HuH-7 (cell line): Measurements from ENCODE around the gene LGR4.
"Not testable (repeated sequence)": the region's sequence is repeated elsewhere in the genome, so short reads cannot be mapped to it uniquely, and the experiment has no call there.

Source experiments
- DNase-seq: peaks from one replicate; pipeline ENCODE4 v3.0.0; 2011; ENCODE audit warnings: low spot score

The LGR4 gene, protein sequence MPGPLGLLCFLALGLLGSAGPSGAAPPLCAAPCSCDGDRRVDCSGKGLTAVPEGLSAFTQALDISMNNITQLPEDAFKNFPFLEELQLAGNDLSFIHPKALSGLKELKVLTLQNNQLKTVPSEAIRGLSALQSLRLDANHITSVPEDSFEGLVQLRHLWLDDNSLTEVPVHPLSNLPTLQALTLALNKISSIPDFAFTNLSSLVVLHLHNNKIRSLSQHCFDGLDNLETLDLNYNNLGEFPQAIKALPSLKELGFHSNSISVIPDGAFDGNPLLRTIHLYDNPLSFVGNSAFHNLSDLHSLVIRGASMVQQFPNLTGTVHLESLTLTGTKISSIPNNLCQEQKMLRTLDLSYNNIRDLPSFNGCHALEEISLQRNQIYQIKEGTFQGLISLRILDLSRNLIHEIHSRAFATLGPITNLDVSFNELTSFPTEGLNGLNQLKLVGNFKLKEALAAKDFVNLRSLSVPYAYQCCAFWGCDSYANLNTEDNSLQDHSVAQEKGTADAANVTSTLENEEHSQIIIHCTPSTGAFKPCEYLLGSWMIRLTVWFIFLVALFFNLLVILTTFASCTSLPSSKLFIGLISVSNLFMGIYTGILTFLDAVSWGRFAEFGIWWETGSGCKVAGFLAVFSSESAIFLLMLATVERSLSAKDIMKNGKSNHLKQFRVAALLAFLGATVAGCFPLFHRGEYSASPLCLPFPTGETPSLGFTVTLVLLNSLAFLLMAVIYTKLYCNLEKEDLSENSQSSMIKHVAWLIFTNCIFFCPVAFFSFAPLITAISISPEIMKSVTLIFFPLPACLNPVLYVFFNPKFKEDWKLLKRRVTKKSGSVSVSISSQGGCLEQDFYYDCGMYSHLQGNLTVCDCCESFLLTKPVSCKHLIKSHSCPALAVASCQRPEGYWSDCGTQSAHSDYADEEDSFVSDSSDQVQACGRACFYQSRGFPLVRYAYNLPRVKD

DNA sequence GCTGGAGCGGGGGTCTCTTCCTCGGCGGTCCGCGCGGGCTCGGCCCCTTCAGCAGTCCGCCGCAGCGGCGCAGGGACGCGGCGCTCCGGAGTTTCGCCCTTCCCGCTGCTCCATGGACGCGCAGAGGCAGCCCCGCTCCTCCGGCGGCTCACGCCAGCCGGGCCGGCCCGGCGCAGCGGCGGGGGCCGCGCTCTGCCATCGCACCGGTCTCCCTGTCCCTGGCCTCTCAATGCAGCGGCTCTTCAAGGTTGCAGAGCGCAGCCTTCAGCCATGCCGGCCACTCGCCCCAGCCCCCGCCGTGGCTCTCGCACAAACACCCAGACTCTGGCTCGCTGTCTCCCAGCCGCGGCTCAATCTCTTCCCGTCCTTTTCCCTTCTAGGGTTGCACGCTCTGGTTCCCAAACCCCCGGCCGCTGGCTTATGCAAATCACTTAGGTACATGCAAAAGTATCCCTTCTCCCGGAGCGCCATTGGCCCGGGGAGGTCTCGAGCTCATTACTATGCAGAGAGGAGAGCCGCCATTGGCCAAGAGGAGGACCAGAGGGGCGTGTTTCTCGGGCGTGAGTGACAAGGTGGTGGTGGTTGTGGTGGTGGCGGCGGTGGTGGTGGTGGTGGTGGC lies at the start of gene LGR4:
LGR4 (minus strand) TSS at position 393 of the 619 bp plus-strand sequence. CDS start 488 bp downstream, outside the sequence.
- peak; percentile 95 for DNase-seq

DNA sequence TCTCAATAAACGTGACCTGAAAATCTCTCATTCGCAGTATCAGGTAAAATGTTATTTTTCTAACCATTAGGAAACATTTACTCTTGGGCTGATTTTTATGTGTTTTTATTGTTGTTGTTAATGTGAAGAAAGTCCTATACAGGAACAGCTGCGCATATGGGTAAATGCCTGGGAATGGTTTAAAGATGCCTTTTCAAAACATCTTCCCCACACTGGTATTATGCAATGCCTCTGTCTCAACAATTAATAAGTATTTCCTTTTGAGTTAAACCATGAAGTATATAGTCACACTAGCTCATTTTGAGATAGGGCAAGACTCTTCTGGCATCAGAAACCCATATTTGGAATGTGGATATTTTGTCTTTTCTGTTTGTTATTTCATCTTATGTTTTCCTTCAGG lies 47.6 kb upstream of the LGR4 start:
- DNase-seq = no peak

DNA sequence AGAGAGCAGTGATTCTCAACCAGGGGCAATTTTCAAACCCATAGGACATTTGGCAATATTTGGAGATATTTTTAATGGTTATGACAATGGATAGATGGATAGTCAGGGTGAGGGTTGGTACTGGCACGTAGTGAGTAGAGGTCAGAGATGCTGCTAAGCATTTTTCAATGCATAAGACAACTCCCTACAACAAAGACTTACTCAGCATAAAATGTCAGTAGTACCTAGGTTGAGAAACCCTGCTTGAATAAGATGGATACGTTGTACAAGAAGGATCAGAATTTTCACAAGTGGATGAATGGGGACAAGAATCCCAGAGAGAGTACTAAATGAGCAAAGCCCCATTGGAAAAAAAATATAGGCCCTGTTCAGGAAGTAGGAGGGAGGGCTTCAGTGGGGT lies 45.9 kb upstream of the LGR4 start:
- no peak for DNase-seq

DNA sequence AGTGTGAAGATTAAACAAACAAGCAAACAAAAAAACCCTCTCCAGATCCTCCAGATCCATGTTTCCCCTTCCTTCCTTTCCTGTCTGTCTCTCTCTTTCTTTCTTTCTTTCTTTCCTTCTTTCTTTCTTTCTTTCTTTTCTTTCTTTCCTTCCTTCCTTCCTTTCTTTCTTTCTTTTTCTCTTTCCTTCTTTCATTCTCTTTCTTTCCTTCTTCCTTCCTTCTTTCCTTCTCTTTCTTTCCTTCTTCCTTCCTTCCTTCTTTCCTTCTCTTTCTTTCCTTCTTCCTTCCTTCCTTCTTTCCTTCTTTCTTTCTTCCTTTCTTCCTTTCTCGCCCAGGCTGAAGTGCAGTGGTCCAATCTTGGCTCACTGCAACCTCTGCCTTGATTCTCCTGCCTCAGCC lies 44.9 kb upstream of the LGR4 start:
- DNase-seq = not testable (repeated sequence)

DNA sequence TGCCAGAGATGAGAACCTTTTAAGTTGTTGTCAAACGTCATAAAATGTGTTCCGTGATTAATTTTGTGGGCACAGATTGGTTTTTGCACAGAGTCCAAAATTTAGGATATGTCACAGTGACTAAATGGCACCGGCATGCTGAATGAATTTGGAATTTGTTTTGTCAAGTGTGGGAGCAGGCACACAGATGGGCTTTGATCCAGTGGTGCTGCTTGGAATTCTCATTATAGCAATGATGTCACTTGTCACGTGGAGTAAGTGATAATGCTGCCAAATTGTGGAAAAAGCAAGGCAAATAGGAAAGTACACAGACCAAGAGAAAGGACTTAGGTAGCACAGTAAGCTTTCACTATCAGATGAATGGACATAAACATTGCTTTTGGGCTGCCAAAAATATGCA lies 42.0 kb upstream of the LGR4 start:
- no peak for DNase-seq

DNA sequence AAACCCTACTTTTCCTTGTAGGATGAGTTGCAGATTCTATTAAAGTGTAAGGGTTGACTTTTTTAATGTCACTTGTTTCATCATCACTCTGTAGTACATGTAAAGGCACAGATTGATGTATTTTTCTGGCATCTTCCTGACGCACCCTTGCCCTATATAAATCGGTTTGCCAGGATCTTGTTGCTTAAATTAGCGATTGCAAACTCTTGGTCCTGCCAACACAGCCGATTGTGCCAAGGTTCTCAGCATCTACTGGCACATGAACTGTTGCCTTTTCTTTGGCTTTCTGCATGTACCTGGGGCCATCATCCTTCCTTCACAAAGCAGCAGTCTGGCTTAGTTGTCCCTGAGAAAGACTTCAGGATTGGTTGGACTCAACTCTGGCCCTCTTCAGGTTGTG lies 41.5 kb upstream of the LGR4 start:
- DNase-seq = no peak

DNA sequence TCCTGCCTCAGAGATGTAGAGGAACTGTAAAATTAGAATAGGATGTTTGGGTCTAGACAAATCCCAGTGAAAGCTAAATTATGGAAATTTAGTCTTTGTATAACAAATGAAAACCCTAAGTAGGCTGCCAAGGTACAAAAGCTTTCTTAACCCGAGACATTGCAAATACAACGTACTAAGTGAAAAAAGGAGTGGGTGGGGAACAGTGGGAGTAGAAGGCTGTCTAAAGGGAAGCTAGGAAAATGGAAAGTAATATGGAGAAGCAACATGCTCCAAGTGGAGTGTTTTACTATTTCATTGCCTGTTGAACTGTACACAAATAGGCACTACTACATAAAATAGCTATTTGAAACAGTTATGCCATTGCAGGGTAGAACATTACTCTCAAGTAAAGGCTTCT lies 40.8 kb upstream of the LGR4 start:
- no peak for DNase-seq

DNA sequence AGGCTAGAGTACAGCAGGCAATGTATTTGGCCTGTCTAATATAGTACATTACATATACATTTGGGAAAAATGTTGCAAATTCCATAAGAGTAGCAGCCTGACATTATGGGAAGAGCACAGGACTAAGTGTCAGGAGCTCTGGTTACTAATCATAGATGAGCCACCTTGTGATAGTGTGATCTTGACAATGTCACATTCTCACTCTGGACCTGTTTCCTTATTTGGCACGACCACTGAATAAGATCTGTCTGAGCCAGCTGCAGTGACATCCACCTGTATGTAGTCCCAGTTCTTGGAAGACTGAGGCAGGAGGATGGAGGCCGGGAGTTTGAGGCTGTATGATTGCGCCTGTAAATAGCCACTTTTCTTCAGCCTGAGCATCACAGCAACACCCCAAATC lies 39.6 kb upstream of the LGR4 start:
- DNase-seq = no peak

DNA sequence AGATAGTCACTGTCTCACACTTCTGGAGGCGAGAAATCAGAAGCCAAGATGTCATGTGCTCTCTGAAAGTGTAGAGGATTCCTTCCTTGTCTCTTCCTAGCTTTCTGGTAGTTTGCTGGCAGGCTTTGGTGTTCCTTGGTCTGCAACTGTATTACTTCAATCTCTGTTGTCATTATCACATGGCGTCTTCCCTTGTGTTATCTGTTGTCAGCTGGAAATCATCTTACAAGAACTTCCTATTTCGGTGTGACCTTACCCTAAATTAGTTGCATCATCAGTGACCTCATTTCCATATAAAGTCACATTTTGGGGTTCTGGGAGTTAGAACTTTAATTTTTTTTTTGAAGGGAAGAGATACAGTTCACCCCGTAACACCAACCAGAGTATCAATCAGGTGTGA lies 37.3 kb upstream of the LGR4 start:
- no peak for DNase-seq

DNA sequence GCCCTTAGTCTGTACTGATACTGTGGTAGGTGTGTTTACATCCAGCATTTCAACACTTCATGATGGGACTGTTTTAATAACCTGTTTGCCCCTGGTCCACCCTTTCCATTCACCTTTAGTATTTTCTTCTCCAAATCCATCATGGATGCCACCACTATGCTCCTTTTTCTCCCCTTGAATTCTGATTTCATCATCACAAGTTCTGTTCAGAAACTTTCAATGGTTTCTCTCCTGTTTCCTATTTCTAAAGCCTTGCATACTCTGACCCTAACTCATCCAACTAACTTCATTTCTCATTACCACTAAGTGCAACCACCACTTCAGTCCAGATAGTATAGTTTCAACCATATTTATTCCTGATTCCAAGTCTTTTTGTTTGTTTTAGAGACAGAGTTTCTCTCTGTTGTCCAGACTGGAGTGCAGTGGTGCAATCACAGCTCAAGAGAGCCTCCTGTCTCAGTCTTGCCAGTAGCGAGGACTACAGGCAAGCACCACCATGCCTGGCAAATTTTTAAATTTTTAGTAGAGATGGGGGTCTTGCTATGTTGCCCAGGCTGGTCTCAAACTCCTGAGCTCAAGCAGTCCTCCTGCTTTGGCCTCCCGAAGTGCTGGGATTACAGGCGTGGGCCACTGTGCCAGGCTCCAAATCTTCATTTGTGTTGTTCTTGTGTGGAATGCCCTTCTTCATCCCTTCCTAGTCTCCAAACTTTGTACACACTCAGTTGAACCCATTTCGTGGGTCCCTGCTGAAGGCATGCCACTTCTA lies 35.1 kb upstream of the LGR4 start:
- DNase-seq = no peak

DNA sequence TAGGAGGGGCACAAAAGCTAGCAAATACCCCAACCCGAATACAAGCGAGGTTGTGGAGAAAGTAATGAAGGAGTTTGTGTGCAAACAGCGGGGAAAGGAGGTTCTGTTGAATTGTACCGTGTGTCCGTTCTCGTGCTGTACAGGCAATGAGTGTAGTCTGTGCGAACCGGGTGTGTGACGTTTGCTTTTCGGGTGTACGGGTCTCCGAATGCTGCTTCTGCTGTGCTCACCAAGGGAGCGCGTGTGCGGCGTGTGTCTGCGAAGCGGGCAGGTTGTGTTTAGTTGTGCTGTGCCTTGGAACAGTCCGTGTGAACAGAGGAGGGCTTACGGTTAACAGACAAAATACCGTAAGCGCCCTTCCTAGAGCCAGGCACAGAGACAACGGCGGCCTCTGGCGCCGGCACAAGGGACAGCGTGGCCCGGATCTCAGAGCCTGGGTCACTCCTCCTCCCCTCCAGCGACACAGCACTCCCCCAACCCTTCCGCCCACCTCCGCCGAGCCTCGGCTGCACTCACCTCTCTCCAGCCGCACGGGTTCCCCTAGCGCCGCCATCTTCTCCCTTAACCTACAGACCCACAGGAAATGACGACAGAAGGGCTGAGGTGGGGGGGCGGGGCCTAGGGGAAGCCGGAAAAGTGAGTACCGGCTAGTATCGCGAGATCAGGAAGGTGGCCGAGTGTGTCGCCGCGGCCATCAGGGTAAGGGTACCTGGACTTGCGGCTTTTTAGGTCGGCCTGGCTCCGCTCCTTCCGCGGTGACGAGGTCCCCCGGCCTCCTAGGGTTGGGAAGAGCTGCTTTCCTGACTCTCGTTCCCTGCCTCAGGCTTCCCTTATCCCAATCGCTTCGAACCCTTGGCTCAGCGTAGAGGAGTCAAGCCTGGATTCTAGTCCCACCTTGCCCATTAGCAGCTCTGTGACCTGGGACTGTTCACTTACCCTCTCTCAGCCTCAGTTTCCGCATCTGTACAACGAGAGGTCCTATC lies 33.9 kb upstream of the LGR4 start, which contains the start of gene LIN7C:
LIN7C (minus strand) TSS at position 570 of the 983 bp plus-strand sequence; CDS start at position 553, 17 bp downstream.
- DNase-seq = peak; percentile 91

DNA sequence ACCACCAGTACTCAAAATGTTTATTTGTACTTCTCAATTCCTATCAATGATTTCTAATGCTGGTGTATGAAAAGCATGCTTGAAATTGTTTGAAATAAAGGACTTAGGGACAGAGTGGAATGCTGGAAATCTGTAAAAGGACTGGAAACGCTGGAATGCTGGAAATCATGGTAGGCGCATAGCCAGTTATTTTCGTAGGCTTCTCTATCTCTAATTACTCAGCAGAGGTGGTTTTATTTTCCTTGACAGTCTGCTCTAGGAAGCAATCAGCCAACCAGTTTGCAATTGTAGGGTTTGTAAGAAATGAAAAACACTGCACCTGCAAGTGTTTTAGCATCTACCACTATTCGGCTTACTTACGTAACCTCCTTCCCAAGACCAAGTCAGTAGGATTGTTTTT lies 33.2 kb upstream of the LGR4 start:
- DNase-seq = no peak

DNA sequence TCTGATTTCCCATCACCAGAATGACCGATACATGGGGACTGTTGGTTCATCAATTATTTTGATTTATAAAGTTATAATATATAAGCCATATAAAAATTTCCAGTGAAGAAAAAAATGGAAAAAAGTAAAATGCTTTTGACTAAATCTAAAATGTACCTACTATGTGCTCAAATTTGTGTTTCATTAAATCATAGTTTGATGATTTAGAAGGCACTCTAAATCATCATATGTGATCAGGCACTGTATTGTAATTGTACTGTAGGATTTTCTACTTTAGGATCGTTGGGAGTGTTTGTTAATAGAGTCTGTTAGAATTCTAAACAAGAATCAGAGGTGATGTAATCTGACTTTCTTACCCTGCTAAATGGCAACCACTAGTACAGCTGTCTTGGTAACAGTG lies 31.6 kb upstream of the LGR4 start:
- no peak for DNase-seq

DNA sequence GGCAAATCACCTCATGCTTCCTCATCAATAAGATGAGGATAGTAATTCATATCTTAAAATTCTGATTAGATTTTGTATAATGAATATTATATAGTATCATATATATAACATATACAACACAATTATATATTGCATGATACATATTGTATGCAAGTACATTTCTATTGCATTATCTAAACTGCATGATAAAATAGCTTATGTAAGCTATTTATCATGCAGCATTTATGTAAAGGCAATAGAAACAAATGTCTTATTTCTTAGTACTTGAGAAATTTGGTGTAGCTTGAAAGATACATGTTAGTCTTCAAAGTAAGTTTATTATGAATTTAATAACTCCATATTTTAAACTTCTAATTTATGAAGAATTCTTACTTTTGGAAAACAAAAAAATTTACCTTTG lies 28.5 kb upstream of the LGR4 start:
- no peak for DNase-seq

DNA sequence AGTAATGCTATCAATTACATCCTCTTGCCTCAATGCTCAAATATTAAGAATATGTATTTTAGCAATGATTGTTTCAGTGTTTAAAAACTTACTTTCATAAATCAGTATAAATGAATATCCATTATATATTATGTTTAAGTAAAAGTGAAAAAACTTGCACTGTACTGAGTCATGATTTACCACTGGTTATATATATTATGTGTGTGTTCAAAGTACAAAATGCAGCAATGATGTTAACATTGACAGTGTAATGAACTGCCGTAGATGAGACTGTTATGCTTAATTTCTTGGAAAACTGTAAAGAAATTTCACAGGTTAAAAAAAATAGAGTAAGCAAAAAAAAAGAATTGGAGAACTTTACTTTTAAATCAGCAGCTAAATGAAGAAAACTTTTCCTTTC lies 25.3 kb upstream of the LGR4 start:
- no peak for DNase-seq

DNA sequence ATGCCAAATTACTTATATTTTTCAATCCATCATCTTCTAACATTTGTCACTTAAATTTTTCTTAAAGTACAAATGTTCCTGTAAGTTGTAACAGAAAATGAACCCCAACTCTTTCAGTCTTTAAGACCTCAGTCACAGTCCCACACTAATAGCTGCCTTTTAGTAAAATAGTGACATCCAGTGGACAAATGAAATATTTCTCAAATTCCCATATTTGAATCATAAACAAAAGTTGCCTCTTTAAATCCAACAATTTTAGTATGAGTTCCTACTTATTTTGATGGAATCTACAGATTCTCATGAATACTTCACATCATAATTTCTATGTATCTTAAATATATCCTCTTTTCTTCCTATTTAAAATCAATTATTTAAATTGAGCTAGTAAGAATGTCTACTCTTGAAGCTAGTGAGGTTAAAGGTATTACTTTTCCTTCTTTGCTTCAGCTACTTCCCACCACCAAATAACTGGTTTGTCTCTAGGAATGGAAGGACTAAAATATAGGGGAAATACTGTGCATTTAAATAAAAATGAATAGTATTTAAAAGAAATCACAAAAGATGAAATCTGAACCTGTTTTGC lies 24.8 kb upstream of the LGR4 start:
- DNase-seq = no peak

DNA sequence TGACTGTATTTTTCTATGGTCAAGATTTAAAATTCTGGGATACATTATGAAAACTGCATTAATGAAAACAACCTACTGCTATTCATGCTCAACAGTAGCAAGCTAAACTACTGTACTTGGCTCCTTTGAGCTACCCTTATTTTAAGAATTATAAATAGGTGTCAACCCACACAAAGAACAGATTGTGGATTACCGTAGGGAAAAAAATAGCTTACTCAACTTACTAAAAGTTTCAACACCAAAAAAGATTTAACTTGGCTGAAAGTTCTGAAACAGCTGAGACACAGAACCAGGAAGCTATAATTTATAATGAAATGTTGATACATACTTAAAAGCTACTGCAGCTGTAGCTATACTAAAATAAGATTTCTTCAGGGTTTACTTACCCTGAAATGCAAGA lies 23.9 kb upstream of the LGR4 start:
- DNase-seq = no peak

DNA sequence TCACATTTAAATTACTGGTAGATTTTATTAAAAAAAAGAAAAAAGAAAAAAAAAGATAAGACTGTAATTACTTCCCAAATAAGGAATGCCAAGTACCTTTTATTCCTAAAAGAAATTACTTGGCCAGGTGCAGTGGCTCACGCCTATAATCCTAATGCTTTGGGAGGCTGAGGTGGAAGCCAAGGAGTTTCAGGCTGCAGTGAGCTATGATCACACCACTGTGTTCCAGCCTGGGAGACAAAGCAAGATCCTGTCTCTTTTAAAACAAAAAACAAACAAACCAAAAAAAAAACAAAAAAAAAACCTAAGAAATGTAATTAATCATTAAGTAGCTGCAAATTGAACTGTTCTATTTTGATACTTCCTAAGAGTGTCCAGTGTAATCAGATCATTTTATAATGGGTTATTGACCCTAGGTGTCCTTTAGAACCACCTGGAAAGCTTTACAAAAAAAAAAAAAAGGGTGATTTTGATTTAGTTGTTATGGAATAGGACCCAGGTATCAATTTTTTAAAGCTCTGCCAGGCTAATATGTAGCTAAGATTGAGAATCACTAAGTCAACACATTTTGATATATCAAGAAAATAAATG lies 23.2 kb upstream of the LGR4 start:
- no peak for DNase-seq

DNA sequence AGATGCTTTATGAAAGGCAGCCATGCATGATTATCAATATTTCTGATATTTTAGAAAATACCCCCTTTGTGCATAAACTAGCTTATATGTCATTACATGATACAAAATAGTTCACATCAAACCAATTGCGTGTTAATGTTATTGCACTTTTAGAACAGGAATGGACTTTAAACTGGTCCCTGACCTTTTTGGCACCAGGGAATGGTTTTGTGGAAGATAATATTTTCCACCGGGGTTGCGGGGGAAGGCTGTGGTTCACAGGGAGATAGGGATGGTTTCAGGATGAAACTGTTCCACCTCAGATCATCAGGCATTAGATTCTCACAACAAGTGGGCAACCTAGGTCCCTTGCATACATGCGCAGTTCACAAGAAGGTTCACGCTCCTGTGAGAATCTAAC lies 16.5 kb upstream of the LGR4 start:
- DNase-seq = no peak

DNA sequence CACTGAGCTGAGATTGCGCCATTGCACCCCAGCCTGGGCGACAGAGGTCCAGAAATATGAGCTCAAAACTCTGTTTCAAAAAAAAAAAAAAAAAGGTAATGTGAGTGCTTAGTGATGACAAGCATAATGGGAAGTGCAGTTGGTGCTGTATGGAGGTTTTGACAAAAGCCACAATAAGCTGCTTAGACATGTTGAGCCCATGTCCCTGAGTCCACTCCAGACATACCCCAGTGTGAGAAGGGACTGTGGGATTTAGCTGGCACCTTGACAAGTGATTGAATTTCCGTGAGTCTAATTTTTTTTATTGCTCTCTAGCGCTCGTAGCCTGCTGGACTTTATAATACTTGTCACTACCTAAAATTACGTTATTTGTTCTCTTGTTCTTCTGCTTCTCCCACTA lies 15.1 kb upstream of the LGR4 start:
- DNase-seq = no peak
